GM12891 (cell line): ENCODE results near the gene TARBP1.

Source experiments
- POLR2A ChIP-seq: IDR thresholded peaks from 2 replicates; pipeline ENCODE4 v1.6.1; 2011; ENCODE audit warnings: low read depth, low read length, control low read depth
- TAF1 ChIP-seq: IDR thresholded peaks from 2 replicates; pipeline ENCODE4 v1.6.1; 2011; ENCODE audit warnings: low read depth, low read length, control low read depth

DNA sequence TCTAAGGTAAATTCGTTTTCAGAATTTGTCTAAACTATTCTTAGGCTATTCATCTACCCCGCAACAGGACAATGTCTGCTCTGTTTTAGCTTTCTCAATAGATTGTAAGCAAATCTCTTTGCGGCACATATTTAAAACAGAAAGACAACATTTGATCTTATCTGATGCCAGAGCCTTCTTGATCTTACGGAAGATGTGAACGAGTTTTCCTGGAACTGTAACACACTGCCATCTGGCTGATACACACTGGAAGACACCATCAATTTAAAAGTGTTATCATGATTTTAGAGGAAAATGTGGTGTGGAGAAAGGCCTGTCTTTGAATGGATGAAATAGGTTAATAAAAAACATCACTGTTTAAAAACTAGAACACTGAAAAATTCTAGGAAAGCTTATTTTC is 69.7 kb downstream of the TARBP1 start:
- no peak for TF ChIP-seq TAF1
- no peak for TF ChIP-seq POLR2A
